K562 (cell line): ENCODE measurements around the gene QKI. TPM values are rescaled to one million over a fixed set of nuclear protein-coding genes. Genes with fewer than 3 reads are reported as not detected.

Experiments used
- ATAC-seq: fragments of 200-7000 bp; cut with Tn5 transposase; 3 replicates; pipeline ENCODE4 v1.9.1; 2020; ENCODE audit warnings: moderate library complexity
- BruUV-seq: library from RNA; stranded (reverse); fragments of 400-500 nt; replicated peaks from 2 replicates; lab custom pipeline; 2021; lab: Mats Ljungman, UMichigan
- CTCF ChIA-PET: fragments of 300-600 bp; formaldehyde crosslinking; extraction: SDS; loops from one replicate; lab custom pipeline; 2021; ENCODE audit warnings: low intra/inter-chr PET ratio; lab: Yijun Ruan, JAX
- POLR2A ChIA-PET: fragments of 300-600, 350-650 bp; sonication (Branson Sonifier 250); formaldehyde crosslinking; extraction: SDS; loops from one replicate; lab custom pipeline; 2021; ENCODE audit warnings: antibody characterized with exemption, inconsistent platforms; lab: Yijun Ruan, JAX
- DNase-seq, 4 experiments: peaks; one replicate each; pipeline versions ENCODE4 v3.0.0 to v3.0.0-alpha.2; 2011 to 2018; ENCODE audit warnings: low spot score in 3 of 4, mixed read lengths in 3 of 4; ENCODE audit errors: extremely low read depth in 1 of 4
- FAIRE-seq: peaks from 2 replicates; lab custom pipeline; 2011; peaks lifted over from hg19 to GRCh38; lab: Jason Lieb, UNC
- H2AFZ ChIP-seq: 2 replicates; pipeline ENCODE4 v1.6.0; 2011; ENCODE audit warnings: low read depth, low read length, control low read depth, inconsistent platforms
- H3K27ac ChIP-seq: fragments of 200-600 bp; 3 replicates; pipeline ENCODE4 v1.8.0; 2011; ENCODE audit warnings: low read depth, mild to moderate bottlenecking, control low read depth, inconsistent platforms, low read length, moderate library complexity, mixed read lengths; ENCODE audit errors: extremely low read depth
- H3K27me3 ChIP-seq, 2 experiments: fragments of 300-600 bp in 1 of 2; 2 replicates in 1 of 2; 3 replicates in 1 of 2; pipeline versions ENCODE4 v1.6.0 to v1.8.0; 2011; ENCODE audit warnings: inconsistent platforms in 2 of 2, low read length in 2 of 2, mild to moderate bottlenecking in 1 of 2, mixed read lengths in 1 of 2, moderate library complexity in 1 of 2; ENCODE audit not compliant: control insufficient read depth in 2 of 2, insufficient read depth in 2 of 2
- H3K36me3 ChIP-seq: fragments of 300-600 bp; 3 replicates; pipeline ENCODE4 v1.8.0; 2011; ENCODE audit warnings: mild to moderate bottlenecking, low read length, inconsistent platforms; ENCODE audit not compliant: control insufficient read depth, insufficient read depth
- H3K4me1 ChIP-seq, 2 experiments: fragments of 200-600 bp in 1 of 2; replicated peaks in 1 of 2; 2 replicates in 1 of 2; 3 replicates in 1 of 2; pipeline versions ENCODE4 v1.5.1 to v1.8.0; 2011; ENCODE audit warnings: inconsistent platforms in 2 of 2, low read length in 2 of 2, mild to moderate bottlenecking in 1 of 2, mixed read lengths in 1 of 2, moderate library complexity in 1 of 2; ENCODE audit not compliant: control insufficient read depth in 2 of 2, insufficient read depth in 2 of 2
- H3K4me2 ChIP-seq: 2 replicates; pipeline ENCODE4 v1.6.1; 2011; ENCODE audit warnings: low read length, control low read depth, inconsistent platforms, mixed read lengths; ENCODE audit not compliant: insufficient read depth
- H3K4me3 ChIP-seq: fragments of 200-600 bp; sonication (generic), shearing (Covaris generic); 2 replicates; pipeline ENCODE4 v1.5.1; 2016; ENCODE audit warnings: control low read depth, inconsistent platforms
- H3K79me2 ChIP-seq: fragments of 200-600 bp; 3 replicates; pipeline ENCODE4 v1.8.0; 2011; ENCODE audit warnings: low read length, inconsistent platforms; ENCODE audit not compliant: control insufficient read depth, insufficient read depth
- H3K9ac ChIP-seq, 2 experiments: 2 replicates each; pipeline versions ENCODE4 v1.6.0 to v1.6.1; 2011; ENCODE audit warnings: low read depth in 2 of 2, low read length in 2 of 2, control low read depth in 1 of 2, inconsistent platforms in 1 of 2, mild to moderate bottlenecking in 1 of 2, mixed read lengths in 1 of 2; ENCODE audit not compliant: insufficient read depth in 1 of 2
- H3K9me1 ChIP-seq: one replicate; pipeline ENCODE4 v1.6.0; 2011; ENCODE audit warnings: inconsistent platforms, mild to moderate bottlenecking, low read length, moderate library complexity; ENCODE audit not compliant: control insufficient read depth, insufficient read depth
- H3K9me3 ChIP-seq: replicated peaks from 2 replicates; pipeline ENCODE4 v1.5.1; 2011; ENCODE audit warnings: low read depth, low read length, inconsistent platforms; ENCODE audit not compliant: control insufficient read depth, insufficient read depth
- H4K20me1 ChIP-seq: replicated peaks from 2 replicates; pipeline ENCODE4 v1.6.1; 2011; ENCODE audit warnings: low read length, inconsistent platforms, mixed read lengths; ENCODE audit not compliant: control insufficient read depth, insufficient read depth
- BMI1 ChIP-seq: fragments of 150-350 bp; IDR thresholded peaks from 2 replicates; pipeline ENCODE4 v1.6.1; 2014; ENCODE audit warnings: low read length
- CREB1 ChIP-seq, 2 experiments: sonication (generic) in 1 of 2; formaldehyde crosslinking in 1 of 2; IDR thresholded peaks; 2 replicates each; pipeline versions ENCODE4 v1.6.1 to v1.8.0; 2012 to 2022; ENCODE audit warnings: inconsistent platforms in 1 of 2, mild to moderate bottlenecking in 1 of 2, missing genetic modification reagents in 1 of 2, moderate library complexity in 1 of 2
- IRF1 ChIP-seq: sonication (generic); formaldehyde crosslinking; IDR thresholded peaks from 2 replicates; pipeline ENCODE4 v1.8.0; 2022; ENCODE audit warnings: missing genetic modification reagents, mild to moderate bottlenecking, borderline replicate concordance
- KDM2B ChIP-seq: fragments of 250-450 bp; sonication (Bioruptor Pico); IDR thresholded peaks from 2 replicates; pipeline ENCODE4 v1.8.0; 2021; ENCODE audit warnings: mild to moderate bottlenecking, moderate library complexity
- MBD2 ChIP-seq: sonication (generic); IDR thresholded peaks from 2 replicates; pipeline ENCODE4 v1.6.1; 2016; ENCODE audit warnings: low read depth, borderline replicate concordance
- NR2C1 ChIP-seq, 2 experiments: fragments of 450-650 bp; IDR thresholded peaks; 2 replicates each; pipeline ENCODE4 v1.6.1; 2017; ENCODE audit warnings: mild to moderate bottlenecking in 2 of 2, antibody characterized with exemption in 1 of 2, inconsistent platforms in 1 of 2, missing compliant biosample characterization in 1 of 2, missing genetic modification characterization in 1 of 2
- RBM15 ChIP-seq: fragments of 200-400 bp; formaldehyde crosslinking; IDR thresholded peaks from 2 replicates; pipeline ENCODE4 v1.6.1; 2018; ENCODE audit warnings: mild to moderate bottlenecking, low read length, moderate library complexity; ENCODE audit not compliant: insufficient read depth
- ZBTB9 ChIP-seq: fragments of 450-650 bp; formaldehyde crosslinking; IDR thresholded peaks from 2 replicates; pipeline ENCODE4 v1.4.0; 2020; ENCODE audit warnings: mild to moderate bottlenecking, moderate library complexity
- ZNF146 ChIP-seq: IDR thresholded peaks from one replicate; pipeline ENCODE4 v1.6.1; 2018; ENCODE audit warnings: missing compliant biosample characterization; ENCODE audit not compliant: unreplicated experiment
- WGBS: fragments of 100-300 bp; shearing (Covaris generic); methylation state at CpG from one replicate; pipeline ENCODE4 v1.1.6; 2016; ENCODE audit warnings: low coverage, mixed read lengths; ENCODE audit not compliant: insufficient coverage; ENCODE audit errors: missing lambda C conversion rate; 5-methylcytosine and 5-hydroxymethylcytosine counted together
- in situ Hi-C: fragments of 300-500 bp; cut with MboI; formaldehyde crosslinking; loops from 4 replicates; pipeline ENCODE4 v1.15.0; 2018; ENCODE audit warnings: inconsistent platforms, mixed read lengths
- intact Hi-C: fragments of 100-400 bp; cut with micrococcal nuclease; formaldehyde crosslinking; loops from 2 replicates; pipeline ENCODE4 v1.14.2; 2022
- polyA plus RNA-seq, 8 experiments: library from polyadenylated mRNA; depleted of rRNA in 4 of 8; stranded (reverse) in 5 of 8; unstranded in 3 of 8; fragments of >200 nt; fragmentation: Nextera tagmentation in 2 of 8; fragmentation: Illumina TruSeq in 1 of 8; extraction: Ambion mirVana in 2 of 8; extraction: Trizol in 1 of 8; gene quantifications; 2 replicates each; pipeline versions ENCODE4 v1.2.1 to v1.2.3, GENCODE V29; 2011 to 2014; ENCODE audit warnings: inconsistent platforms in 1 of 8, missing spikeins in 1 of 8
- total RNA-seq, 7 experiments: library from RNA; depleted of rRNA in 6 of 7; stranded (reverse); fragments of >200 nt in 6 of 7; fragmentation: Illumina TruSeq in 2 of 7; extraction: Trizol in 2 of 7; gene quantifications; 2 replicates each; pipeline versions ENCODE4 v1.2.1 to v1.2.3, GENCODE V29; 2011 to 2021; ENCODE audit warnings: low replicate concordance in 1 of 7

The QKI gene
- total and polyA plus RNA-seq, 9 of the 15 experiments (the other 6 are each of a cell fraction or from before 2014, with no cell fraction given): 20.4 to 215 (median 123) TPM

- ChIA-PET CTCF (no interaction called here), POLR2A (interaction anchor here (1.0 to 1.6 kb wide), 2 partner anchors 9 to 13 kb away, joined by 3 read pairs; no protein-coding TSS in a partner anchor)
- Histone ChIP-seq H4K20me1 (no peaks in the 10 kb centered on the region), H3K4me2 (no peak overlapping the region), H3K4me1 (no peaks in the 10 kb centered on the region), H3K9ac (no peak overlapping the region), H3K27me3 (peaks cover 40 to 75% of the 10 kb centered on the region in 2 experiments), H3K9me1 (no peaks in the 10 kb centered on the region), H3K9me3 (no peaks in the 10 kb centered on the region), H3K27ac (no peak overlapping the region), H3K4me3 (no peak overlapping the region), H3K36me3 (no peaks in the 10 kb centered on the region), H3K79me2 (no peaks in the 10 kb centered on the region), H2AFZ (no peak overlapping the region)
- DNase-seq (no peak), ATAC-seq (no peak), FAIRE-seq (no peak)
- in situ Hi-C loops: no loop called here
- intact Hi-C loops: no loop called here
- no peak for TF ChIP-seq ZNF146 (CRISPR knock-in tag)
- TF ChIP-seq KDM2B (CRISPR knock-in tag): no peak
- TF ChIP-seq RBM15: no peak
- no peak for TF ChIP-seq IRF1
- TF ChIP-seq CREB1 (IDR thresholded peaks at IDR 0.05): no peak
- no peak for TF ChIP-seq CREB1 (CRISPR knock-in tag; IDR thresholded peaks at IDR 0.05)
- TF ChIP-seq MBD2: no peak
- no peak for TF ChIP-seq NR2C1 (IDR thresholded peaks at IDR 0.05)
- TF ChIP-seq NR2C1 (tag; IDR thresholded peaks at IDR 0.05): no peak
- TF ChIP-seq BMI1: no peak
- TF ChIP-seq ZBTB9 (CRISPR knock-in tag): no peak
- BruUV-seq: no TSS peak
- 6% methylated on average over 7 of the region's 7 CpGs for WGBS
Measured at GRCh38 chr6:163376187-163376586, 38.3 kb upstream of the QKI start.
